Activated CD4-positive, alpha-beta T cell treated with anti-CD3 and anti-CD28 coated beads for 1 hour (primary cell): ENCODE measurements around the gene ALB.

ENCODE experiments used
- DNase-seq: peaks from one replicate; pipeline ENCODE4 v3.0.0-alpha.2; 2020

The ALB gene

GRCh38 chr4:73432169-73433000, 28.3 kb downstream of the ALB start:
- DNase-seq = no peak

- no peak for DNase-seq
Observed at GRCh38 chr4:73433140-73433539, 29.1 kb downstream of the ALB start.

GRCh38 chr4:73434311-73434710, 30.2 kb downstream of the ALB start:
- DNase-seq = no peak

GRCh38 chr4:73435984-73436383, 31.9 kb downstream of the ALB start, which contains the start of gene AFP:
AFP (plus strand) TSS chr4:73436221; CDS start chr4:73436263, 42 bp downstream.
- DNase-seq = no peak

- no peak for DNase-seq
Observed at GRCh38 chr4:73436674-73437557, 32.8 kb downstream of the ALB start.

GRCh38 chr4:73437558-73437956, 33.5 kb downstream of the ALB start:
- DNase-seq = no peak

GRCh38 chr4:73438048-73438447, 34.0 kb downstream of the ALB start:
- DNase-seq = no peak

- no peak for DNase-seq
Observed at GRCh38 chr4:73438582-73439215, 34.6 kb downstream of the ALB start.

- DNase-seq = no peak
Observed at GRCh38 chr4:73439445-73439844, 35.4 kb downstream of the ALB start.

- no peak for DNase-seq
Observed at GRCh38 chr4:73439991-73440390, 35.9 kb downstream of the ALB start.

GRCh38 chr4:73440653-73441052, 36.6 kb downstream of the ALB start:
- DNase-seq = no peak

GRCh38 chr4:73442275-73442674, 38.2 kb downstream of the ALB start:
- no peak for DNase-seq

GRCh38 chr4:73443224-73443623, 39.1 kb downstream of the ALB start:
- no peak for DNase-seq

GRCh38 chr4:73445383-73446335, 41.6 kb downstream of the ALB start:
- no peak for DNase-seq

- DNase-seq = no peak
Observed at GRCh38 chr4:73446336-73446938, 42.4 kb downstream of the ALB start.

- no peak for DNase-seq
Observed at GRCh38 chr4:73447671-73448070, 43.6 kb downstream of the ALB start.

- no peak for DNase-seq
Observed at GRCh38 chr4:73448448-73449203, 44.5 kb downstream of the ALB start.

- DNase-seq = no peak
Observed at GRCh38 chr4:73450398-73451004, 46.4 kb downstream of the ALB start.

- no peak for DNase-seq
Observed at GRCh38 chr4:73451404-73451803, 47.3 kb downstream of the ALB start.

GRCh38 chr4:73451981-73452747, 48.1 kb downstream of the ALB start:
- DNase-seq = no peak
